ENCODE measurements around the gene ZNF280D.

Gene ZNF280D

GRCh38 chr15:56731548-56731947 lies 1.8 kb downstream of the ZNF280D start:
- Histone ChIP-seq H3K79me2 (ENCODE audit: insufficient read depth, low read length) (peaks cover 66% of the 10 kb centered on the region), H3K36me3 (ENCODE audit: insufficient read depth, low read length) (0 out of 2 replicates have a peak, but pooled peaks cover 12% of the 10 kb centered on the region), H2AFZ (ENCODE audit: low read depth, low read length) (no peak overlapping the region), H3K9ac (ENCODE audit: low read depth, low read length) (peak overlapping the region; percentile 98), H3K4me3 (ENCODE audit: low read depth in 1 of 2, low read length in 2 of 2) (peak overlapping the region; percentile 67 to 81; a peak in 2 of 4 replicates), H3K4me1 (ENCODE audit: insufficient read depth, low read length) (peaks cover 55% of the 10 kb centered on the region), H3K27me3 (ENCODE audit: insufficient read depth, low read length, poor library complexity) (no peaks in the 10 kb centered on the region), H3K27ac (ENCODE audit: low read length) (peak overlapping the region; percentile 99), H4K20me1 (ENCODE audit: insufficient read depth, low read length) (no peaks in the 10 kb centered on the region), H3K9me3 (ENCODE audit: insufficient read depth, low read length, severe bottlenecking) (no peaks in the 10 kb centered on the region), H3K4me2 (ENCODE audit: insufficient read depth, low read length) (peak overlapping the region; percentile 73)
- ATAC-seq (ENCODE audit: insufficient read depth, low read depth): no peak
- TF ChIP-seq CTCF (IDR thresholded peaks at IDR 0.05; ENCODE audit: borderline replicate concordance, extremely low read depth, low read length, poor library complexity, severe bottlenecking) (no peak), EZH2 (IDR thresholded peaks at IDR 0.05; ENCODE audit: borderline replicate concordance, low read depth, low read length, severe bottlenecking) (no peak)
- no peak for DNase-seq

GRCh38 chr15:56729561-56729960 lies 3.7 kb downstream of the ZNF280D start:
- H3K4me1 ChIP-seq (ENCODE audit: insufficient read depth, low read length): peaks cover 75% of the 10 kb centered on the region
- peak overlapping the region; percentile 73; the same call in 1 of the 2 replicates for H3K4me2 ChIP-seq (ENCODE audit: insufficient read depth, low read length)
- H4K20me1 ChIP-seq (ENCODE audit: insufficient read depth, low read length): no peaks in the 10 kb centered on the region
- peaks cover 78% of the 10 kb centered on the region for H3K79me2 ChIP-seq (ENCODE audit: insufficient read depth, low read length)
- H3K36me3 ChIP-seq (ENCODE audit: insufficient read depth, low read length): 0 out of 2 replicates have a peak, but pooled peaks cover 12% of the 10 kb centered on the region
- H3K27ac ChIP-seq (ENCODE audit: low read length): peak overlapping the region; percentile 10; the same call in 1 of the 2 replicates
- ATAC-seq (ENCODE audit: insufficient read depth, low read depth) (no peak), DNase-seq (no peak)
- H3K9me3 ChIP-seq (ENCODE audit: insufficient read depth, low read length, severe bottlenecking): no peaks in the 10 kb centered on the region
- H2AFZ ChIP-seq (ENCODE audit: low read depth, low read length): no peak overlapping the region
- TF ChIP-seq EZH2 (IDR thresholded peaks at IDR 0.05; ENCODE audit: borderline replicate concordance, low read depth, low read length, severe bottlenecking) (no peak), CTCF (IDR thresholded peaks at IDR 0.05; ENCODE audit: borderline replicate concordance, extremely low read depth, low read length, poor library complexity, severe bottlenecking) (no peak)
- H3K9ac ChIP-seq (ENCODE audit: low read depth, low read length): no peak overlapping the region; the same call in 1 of the 2 replicates
- no peak overlapping the region for H3K4me3 ChIP-seq (ENCODE audit: low read depth in 1 of 2, low read length in 2 of 2)
- no peaks in the 10 kb centered on the region for H3K27me3 ChIP-seq (ENCODE audit: insufficient read depth, low read length, poor library complexity)

GRCh38 chr15:56725386-56725785 lies 7.9 kb downstream of the ZNF280D start:
- Histone ChIP-seq H4K20me1 (ENCODE audit: insufficient read depth, low read length) (no peaks in the 10 kb centered on the region), H3K4me2 (ENCODE audit: insufficient read depth, low read length) (peak overlapping the region; percentile 39), H3K27me3 (ENCODE audit: insufficient read depth, low read length, poor library complexity) (no peaks in the 10 kb centered on the region), H3K4me3 (ENCODE audit: low read depth in 1 of 2, low read length in 2 of 2) (no peak overlapping the region), H3K27ac (ENCODE audit: low read length) (peak overlapping the region; percentile 64), H3K9ac (ENCODE audit: low read depth, low read length) (peak overlapping the region; percentile 34), H3K79me2 (ENCODE audit: insufficient read depth, low read length) (peaks cover 85% of the 10 kb centered on the region), H3K36me3 (ENCODE audit: insufficient read depth, low read length) (peaks cover 9% of the 10 kb centered on the region; the same call in 1 of the 2 replicates), H2AFZ (ENCODE audit: low read depth, low read length) (no peak overlapping the region), H3K4me1 (ENCODE audit: insufficient read depth, low read length) (peaks cover 54% of the 10 kb centered on the region), H3K9me3 (ENCODE audit: insufficient read depth, low read length, severe bottlenecking) (no peaks in the 10 kb centered on the region)
- no peak for DNase-seq
- ATAC-seq (ENCODE audit: insufficient read depth, low read depth): peak; percentile 99
- TF ChIP-seq EZH2 (IDR thresholded peaks at IDR 0.05; ENCODE audit: borderline replicate concordance, low read depth, low read length, severe bottlenecking): no peak
- no peak for TF ChIP-seq CTCF (IDR thresholded peaks at IDR 0.05; ENCODE audit: borderline replicate concordance, extremely low read depth, low read length, poor library complexity, severe bottlenecking)

All from DND-41 (cell line).